HL-60 (cell line): ENCODE data around the gene PTPRB.

Experiments
- GABPA ChIP-seq: IDR thresholded peaks from 2 replicates; pipeline ENCODE4 v1.6.1; 2012; ENCODE audit warnings: low read depth
- TF ChIP-seq, protein P1 (sequence below): IDR thresholded peaks from one replicate; pipeline ENCODE4 v1.5.1; 2011; ENCODE audit warnings: low read length, control low read depth, inconsistent platforms; ENCODE audit not compliant: insufficient read depth
- TF ChIP-seq, protein P2 (sequence below): IDR thresholded peaks from 2 replicates; pipeline ENCODE4 v1.6.1; 2012; ENCODE audit warnings: low read depth; ENCODE audit not compliant: insufficient replicate concordance

DNA sequence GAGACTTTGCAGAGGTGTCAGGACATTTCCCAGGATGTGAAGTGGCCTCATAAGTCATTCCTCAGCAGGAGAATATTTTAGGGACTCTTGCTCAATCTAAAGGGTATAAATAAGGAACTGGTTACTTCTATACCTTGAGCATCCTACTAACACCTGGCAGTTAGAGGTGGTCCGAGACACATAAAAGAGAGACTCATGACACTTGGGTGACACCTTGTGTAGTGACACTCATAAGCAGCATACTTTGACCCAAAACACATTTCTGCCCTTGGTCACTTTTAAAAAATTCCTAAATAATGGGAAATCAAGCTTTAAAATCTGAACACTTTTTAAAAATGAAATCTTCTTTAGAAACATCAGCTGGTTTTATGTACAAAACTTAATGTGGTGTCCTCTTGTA lies 152.8 kb downstream of the PTPRB start:
- TF ChIP-seq, protein P1, sequence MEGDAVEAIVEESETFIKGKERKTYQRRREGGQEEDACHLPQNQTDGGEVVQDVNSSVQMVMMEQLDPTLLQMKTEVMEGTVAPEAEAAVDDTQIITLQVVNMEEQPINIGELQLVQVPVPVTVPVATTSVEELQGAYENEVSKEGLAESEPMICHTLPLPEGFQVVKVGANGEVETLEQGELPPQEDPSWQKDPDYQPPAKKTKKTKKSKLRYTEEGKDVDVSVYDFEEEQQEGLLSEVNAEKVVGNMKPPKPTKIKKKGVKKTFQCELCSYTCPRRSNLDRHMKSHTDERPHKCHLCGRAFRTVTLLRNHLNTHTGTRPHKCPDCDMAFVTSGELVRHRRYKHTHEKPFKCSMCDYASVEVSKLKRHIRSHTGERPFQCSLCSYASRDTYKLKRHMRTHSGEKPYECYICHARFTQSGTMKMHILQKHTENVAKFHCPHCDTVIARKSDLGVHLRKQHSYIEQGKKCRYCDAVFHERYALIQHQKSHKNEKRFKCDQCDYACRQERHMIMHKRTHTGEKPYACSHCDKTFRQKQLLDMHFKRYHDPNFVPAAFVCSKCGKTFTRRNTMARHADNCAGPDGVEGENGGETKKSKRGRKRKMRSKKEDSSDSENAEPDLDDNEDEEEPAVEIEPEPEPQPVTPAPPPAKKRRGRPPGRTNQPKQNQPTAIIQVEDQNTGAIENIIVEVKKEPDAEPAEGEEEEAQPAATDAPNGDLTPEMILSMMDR, result no peak
- TF ChIP-seq GABPA, result no peak
- TF ChIP-seq, protein P2, sequence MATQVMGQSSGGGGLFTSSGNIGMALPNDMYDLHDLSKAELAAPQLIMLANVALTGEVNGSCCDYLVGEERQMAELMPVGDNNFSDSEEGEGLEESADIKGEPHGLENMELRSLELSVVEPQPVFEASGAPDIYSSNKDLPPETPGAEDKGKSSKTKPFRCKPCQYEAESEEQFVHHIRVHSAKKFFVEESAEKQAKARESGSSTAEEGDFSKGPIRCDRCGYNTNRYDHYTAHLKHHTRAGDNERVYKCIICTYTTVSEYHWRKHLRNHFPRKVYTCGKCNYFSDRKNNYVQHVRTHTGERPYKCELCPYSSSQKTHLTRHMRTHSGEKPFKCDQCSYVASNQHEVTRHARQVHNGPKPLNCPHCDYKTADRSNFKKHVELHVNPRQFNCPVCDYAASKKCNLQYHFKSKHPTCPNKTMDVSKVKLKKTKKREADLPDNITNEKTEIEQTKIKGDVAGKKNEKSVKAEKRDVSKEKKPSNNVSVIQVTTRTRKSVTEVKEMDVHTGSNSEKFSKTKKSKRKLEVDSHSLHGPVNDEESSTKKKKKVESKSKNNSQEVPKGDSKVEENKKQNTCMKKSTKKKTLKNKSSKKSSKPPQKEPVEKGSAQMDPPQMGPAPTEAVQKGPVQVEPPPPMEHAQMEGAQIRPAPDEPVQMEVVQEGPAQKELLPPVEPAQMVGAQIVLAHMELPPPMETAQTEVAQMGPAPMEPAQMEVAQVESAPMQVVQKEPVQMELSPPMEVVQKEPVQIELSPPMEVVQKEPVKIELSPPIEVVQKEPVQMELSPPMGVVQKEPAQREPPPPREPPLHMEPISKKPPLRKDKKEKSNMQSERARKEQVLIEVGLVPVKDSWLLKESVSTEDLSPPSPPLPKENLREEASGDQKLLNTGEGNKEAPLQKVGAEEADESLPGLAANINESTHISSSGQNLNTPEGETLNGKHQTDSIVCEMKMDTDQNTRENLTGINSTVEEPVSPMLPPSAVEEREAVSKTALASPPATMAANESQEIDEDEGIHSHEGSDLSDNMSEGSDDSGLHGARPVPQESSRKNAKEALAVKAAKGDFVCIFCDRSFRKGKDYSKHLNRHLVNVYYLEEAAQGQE, result no peak
